ENCODE data around the gene FOXN3.

FOXN3 gene

DNA sequence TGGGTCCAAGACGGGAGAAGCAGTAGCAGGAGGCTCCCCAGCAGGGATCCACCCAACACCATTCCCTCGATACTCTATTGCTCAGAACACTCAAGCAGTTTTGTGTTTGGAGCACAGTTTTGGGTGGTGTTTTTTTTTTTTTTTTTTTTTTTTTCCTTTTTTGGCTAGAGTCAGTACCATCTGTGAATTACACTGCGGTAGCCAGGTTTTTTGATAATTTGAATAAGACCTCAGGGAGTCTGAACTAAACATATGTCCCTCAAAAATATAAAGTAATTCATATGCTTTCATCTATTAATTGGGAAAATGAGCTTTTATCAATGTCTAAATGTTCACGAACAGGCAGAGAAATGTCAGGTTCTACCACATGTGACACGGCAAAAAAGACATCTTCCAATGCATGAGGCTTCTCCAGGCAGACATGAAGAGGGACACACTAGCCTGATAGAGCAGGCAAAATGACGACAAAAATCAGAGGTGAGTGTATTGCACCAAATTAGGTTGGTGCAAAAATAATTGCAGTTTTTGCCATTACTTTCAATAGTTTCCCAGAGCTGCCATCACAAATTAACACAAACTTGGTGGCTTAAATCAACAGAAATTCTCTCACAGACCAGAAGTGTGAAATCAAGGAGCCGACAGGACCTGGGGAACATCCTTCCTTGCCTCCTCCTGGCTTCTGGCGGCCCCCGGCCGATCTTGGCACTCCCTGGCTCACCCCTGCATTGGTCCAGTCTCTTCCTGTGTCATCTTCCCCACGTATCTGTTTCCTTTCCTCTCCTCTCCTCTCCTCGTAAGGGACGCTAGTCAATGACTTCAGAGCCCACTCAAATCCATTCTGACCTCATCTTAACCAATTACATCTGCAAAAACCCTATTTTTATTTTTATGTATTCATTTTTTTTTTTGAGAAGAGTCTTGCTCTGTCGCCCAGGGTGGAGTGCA, 33.9 kb downstream of the FOXN3 start:
- no peak for DNase-seq (ENCODE audit: low read depth)

DNA sequence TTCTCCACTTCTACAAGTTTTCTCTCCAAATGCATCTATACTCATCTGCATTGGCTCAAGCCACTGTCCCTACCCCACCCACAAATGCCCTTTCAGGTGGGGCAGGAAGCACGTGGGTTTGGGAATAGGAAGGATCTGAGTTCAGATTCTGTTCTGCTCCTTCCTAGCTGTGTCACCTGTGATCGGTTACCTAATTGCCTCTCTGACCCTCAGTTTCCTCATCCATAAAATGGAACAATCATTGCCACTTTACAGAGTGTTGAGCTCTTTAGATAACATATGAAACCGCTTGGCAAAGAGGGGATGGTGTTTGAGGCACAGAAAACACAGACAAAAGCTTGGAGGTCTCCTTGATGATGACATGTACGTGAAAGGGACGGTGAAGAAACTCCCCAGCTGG, 34.5 kb downstream of the FOXN3 start:
- no peak for DNase-seq (ENCODE audit: low read depth)

DNA sequence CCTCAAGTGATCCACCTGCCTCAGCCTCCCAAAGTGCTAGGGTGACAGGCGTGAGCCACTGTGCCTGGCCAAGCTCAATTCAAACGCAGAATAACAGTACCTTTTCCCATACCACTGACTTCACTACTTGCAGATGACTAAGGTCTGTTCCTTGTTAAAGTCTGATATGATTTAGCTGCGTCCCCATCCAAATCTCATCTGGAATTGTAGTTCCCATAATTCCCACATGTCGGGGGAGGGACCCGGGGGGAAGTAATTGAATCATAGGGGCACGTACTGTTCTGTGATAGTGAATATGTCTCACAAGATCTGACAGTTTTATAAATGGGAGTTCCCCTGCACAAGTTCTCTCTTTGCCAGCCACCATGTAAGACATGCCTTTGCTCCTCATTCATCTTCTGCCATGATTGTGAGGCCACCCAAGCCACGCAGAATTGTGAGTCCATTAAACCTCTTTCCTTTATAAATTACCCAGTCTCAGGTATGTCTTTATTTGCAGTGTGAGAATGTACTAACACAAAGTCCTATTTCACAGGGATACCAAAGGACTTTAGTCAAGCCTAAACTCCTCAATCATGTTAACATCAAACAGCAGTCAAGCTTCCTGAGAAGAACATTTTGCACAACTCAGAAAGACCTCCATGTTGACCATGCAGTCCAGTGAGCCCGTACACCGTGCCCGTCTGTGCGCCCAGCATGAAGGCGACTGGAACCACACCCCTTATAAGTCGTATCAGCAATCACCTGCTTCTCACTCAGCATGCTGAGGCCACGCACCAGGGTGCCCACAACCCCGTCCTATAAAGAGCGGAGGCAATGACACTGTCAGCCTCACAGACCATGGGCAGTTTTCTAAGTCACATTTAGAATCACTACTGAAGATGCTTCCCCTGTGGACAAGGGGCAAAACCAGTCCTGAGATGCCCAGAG, 36.9 kb downstream of the FOXN3 start:
- no peak for DNase-seq (ENCODE audit: low read depth)

DNA sequence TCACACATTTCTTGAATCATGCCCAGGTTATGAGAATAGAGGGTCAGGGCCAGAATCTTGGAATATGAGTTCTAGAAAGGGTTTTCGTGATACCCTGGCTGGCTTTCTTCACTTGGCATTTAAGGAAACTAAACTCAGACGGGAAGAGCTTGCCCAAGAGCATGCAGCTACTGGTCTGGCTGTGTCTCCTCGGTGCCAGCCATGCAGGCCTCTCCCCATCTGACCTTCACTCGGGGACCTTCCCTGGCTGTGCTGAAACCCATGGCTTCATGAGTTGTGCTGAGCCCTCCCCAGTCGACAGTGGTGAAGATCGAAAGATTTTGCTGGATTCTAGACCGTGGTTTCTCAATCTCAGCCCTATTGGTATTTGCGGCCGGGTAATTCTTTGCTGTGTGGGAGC, 38.0 kb downstream of the FOXN3 start:
- DNase-seq (ENCODE audit: low read depth), result no peak

DNA sequence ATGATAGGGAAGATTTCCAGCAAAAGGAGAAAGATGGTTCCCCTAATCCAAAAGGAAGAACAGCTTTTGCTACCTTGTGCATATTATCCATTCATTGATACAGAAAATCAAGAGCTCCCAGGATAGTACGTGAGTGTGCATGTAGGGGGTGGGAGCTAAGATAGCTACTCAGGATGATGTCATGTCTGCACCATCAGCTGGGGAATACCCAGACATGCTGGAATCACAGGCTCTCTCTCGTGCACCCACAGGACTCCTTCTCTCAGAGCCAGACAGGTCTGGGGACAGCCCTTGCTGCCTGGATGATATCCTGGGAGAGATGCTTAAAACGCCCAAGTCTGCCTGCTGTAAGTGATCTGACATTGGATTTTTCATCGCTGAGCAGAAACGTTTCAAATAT, 38.9 kb downstream of the FOXN3 start:
- peak; percentile 49 for DNase-seq (ENCODE audit: low read depth)

DNA sequence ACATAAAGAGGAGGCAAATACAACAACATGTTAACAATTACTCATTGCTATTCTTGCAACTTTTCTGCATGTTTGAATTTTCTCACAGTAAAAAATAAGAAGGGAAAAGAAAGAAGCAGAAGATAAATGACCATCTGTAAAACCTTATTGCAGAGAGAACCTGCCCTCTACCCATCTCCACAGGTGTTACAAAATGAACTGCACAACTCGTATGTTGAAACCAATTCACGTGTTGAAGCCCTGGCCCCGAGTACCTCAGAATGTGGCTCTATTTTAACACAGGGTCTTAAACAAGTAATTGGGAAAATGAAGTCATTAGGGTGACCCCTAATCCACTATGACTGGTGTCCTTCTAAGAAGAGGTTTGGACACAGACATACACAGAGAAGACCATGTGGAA, 39.5 kb downstream of the FOXN3 start:
- no peak for DNase-seq (ENCODE audit: low read depth)

DNA sequence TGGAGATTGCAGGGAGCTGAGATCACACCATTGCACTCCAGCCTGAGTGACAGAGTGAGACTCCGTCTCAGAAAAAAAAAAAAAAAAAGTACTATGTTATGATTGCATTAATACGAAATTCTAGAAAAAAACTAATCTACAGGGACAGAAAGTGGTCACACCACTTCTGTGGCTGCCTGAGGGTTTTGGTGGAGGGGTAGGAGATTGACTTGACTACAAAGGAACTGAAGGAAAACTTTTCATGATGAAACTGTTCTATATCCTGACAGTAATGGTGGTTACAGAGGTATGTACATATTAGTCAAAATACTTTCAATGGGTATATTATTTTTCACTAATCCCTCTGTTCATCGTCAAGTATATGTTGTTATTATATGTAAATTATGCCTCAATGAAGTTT, 42.1 kb downstream of the FOXN3 start:
- no peak for DNase-seq (ENCODE audit: low read depth)

DNA sequence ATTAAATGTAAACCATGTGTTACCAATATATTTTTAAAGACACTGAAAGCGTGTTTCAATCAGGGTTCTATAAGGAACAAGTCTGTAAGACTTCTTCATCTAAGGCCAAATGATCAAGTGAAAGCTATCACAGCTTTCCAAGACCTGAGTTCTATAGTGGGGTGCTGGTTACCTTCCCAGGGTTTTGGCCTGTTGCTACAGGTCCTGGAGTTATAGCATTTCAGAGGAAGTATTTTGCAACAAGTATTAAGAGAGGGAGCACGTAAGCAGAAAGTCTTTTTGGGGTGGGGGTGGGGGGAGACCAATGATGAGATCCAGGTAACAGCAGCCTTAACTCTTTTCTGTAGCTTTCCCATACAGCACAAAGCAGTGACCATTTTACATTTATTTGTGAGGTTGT, 43.8 kb downstream of the FOXN3 start:
- DNase-seq (ENCODE audit: low read depth), result no peak

DNA sequence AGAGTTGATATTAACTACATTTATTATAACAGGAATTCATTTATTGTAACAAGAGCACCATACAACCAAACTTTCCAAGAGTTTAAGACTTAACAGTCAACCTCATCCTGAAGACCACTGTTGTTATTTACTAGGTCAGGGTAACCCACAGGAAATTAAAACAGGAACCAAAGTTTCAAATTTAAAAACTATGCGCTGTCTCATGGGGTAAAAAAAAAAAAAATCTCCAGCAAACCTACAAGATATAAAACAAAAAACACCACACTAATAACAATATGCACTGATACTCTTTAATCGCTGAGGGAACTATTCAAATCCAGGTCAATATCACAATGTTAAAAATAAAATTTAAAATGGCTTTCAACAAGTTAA, 44.5 kb downstream of the FOXN3 start:
- no peak for DNase-seq (ENCODE audit: low read depth)

DNA sequence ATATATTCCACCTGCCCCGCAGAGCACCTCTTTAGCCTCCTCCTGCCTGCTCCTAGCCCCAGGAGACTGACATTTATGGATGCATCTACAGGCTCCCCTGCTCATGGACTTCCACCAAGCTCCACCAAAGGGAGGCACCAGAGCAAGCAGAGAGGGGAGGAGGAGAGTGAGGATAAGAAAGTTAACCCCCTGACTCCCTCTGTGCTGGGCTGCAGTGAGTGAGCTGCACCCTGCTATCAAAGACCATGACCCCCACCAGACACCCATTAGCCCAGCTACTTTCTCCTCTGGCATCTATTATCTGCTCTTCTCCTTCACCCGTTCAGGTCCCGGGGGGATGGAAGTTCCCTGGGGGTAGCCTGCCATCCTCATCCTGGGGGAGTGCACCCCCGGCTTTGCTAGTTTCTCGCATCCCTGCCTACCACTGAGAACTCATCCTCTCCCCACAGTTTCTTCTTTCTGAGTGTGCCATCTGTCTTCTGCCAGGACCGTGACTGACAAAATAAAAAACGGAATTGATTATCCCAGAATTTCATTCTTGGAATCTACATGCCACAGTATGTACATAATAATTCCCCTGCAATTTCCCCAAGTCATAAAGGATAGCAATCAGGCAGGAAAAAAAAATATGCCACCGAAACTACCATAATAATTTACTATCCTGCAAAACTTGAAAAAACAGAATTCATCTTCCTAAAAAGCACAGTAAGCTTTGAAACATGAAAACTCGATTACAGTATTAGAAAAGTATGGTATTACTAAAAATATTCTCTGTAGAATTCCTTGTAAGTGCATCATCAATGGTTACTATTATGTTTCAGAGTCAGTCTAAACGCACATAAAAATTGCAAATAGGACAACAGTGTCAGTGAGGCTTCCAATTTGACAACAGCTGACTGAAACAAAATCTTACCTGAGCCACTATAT, 45.2 kb downstream of the FOXN3 start:
- peak; percentile 65 for DNase-seq (ENCODE audit: low read depth)

DNA sequence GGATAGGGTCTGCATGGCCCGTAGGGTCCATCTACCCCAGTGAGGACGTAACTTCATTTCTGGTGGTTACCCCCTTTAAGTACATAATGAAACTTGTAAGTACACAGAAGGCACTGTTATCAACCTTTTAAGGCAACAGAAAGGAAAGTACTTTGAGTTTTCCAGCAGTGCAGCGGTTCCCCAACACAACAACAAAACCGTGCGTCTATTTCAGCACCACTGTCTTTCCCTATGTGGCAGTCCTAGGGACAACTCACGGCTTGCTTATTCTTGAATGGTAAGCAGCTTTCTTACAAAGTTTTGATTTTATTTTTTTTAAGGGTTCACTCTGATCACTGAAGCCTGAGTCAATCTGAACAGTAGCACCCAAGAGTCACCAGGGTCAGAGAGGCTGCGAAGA, 46.3 kb downstream of the FOXN3 start:
- DNase-seq (ENCODE audit: low read depth), result no peak

DNA sequence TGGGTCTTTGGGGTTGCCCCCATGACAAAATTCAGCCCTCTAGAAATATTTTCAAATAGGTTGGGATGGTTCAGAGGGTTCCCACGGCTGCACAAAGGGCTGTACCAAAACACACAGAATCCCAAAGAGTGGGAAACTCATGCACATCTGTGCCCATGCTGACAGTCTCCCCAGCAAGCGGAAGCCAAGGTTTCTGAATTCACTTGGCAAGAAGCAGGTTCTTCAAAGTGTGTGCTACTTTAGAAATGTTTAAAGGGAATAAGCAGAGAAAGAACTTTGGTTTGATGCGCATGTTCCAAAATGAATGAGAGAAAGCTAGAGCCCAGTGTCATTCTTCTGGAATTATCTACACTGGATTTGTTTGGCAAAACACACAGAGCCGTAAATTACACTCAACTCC, 46.7 kb downstream of the FOXN3 start:
- no peak for DNase-seq (ENCODE audit: low read depth)

DNA sequence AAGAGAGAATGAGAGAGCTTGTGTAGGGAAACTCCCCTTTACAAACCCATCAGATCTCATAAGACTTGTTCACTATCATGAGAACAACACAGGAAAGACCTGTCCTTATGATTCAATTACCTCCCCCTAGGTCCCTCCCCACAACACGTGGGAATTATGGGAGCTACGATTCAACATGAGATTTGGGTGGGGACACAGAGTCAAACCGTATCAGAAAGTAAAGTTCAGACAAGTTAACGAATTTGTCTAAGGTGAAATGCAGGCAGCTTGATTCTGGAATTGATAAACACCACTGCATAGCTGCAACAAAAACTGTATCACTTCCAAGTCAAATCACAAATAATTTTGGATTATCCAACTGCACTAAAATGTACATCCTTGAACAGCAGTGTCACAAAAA, 47.4 kb downstream of the FOXN3 start:
- no peak for DNase-seq (ENCODE audit: low read depth)

DNA sequence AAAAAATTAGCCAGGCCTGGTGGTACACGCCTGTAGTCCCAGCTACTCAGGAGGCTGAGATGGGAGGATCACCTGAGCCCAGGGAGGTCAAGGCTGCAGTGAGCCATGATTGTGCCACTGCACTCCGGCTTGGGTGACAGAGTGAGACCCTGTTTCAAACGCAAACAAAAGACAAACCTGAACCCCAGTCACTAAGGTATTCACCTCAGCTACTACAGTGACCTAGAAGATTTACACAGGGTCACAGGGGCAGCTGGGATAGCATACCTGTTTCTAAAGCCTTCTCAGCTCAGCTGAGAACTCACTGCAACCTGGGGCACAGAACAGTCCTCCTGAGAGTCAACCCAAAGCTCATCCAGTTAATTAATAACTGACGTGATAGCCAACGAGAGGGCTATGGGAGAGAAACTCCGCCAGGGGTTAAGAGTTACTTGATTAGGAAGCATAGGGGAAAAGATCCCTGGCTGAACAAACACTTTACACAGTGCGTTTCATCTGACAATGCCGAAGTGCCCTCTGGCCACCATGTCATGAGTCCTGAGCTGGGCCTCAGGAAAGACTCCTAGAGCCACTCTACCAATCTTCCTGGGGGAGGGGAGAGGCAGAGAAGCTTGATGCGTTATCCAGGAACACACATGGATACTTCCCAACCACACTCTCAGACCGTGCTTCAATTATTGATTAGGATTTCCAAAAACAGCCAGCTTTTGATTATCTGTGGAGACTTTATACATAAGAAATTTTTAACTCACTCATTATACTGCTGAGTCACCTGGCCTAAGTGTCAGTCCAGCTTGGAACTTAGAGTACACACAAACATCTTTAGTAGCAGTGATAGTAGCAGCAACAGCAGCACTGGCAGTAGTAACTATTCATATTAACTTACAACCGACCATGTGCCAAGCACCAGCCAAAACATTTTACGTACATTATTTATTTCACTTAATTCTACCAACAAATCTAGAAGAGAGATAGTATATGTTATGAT, 48.2 kb downstream of the FOXN3 start:
- DNase-seq (ENCODE audit: low read depth), result no peak

DNA sequence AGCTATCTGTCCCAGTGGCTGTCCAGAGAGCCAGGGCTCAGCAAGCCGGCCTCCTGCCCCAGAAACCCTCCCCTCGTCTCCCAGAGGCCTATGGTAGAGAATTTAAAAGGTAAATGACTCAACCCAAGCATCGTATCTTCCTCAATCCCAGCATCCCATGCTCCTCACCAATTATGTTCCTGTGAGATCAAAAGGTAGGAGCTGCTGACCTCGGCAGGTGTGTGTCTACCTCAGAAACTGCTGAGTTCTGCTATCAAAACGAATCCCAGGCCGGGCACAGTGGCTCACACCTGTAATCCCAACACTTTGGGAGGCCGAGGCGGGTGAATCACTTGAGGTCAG, 49.3 kb downstream of the FOXN3 start:
- DNase-seq (ENCODE audit: low read depth), result no peak

DNA sequence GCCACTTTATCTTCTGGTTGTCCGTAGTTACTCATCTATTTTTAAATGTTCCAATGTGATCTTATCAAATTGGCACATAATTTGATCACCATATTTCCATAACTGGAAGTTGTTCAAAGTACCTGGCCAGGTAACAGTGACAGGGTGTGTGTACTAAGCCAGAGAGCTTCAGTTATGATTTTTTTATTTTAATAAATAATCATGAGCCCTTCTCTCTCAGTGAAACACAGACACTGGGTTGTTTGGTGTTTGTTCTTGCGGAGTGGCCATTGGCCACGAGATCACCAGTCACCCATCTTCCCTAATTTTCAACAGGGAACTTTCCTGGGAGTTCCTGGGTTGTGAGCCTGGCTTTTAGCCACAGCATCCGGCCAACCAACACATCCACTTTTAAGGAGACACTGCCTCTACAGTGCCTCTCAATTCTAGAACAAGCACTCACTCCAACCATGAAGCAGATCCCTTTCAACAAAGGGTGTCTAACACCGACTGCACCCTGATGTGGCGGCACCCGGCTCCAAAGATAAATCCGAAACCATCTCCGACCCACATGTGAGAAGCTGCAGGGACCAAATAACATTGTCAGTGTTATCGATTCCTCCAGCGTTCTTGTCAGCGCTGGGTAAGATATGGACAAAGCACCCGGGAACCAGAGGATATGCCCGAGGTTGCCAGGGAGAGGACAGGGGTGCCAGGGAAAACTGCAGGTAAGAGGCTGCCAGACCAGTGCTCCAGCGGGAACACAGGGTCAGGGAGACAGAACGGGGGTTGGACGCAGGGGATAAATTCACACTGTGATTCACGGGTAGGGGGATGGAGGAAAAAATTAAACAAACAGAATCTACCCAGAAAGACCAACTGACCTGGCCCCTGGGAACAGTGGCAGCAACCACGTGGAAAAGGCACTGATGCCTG, 49.9 kb downstream of the FOXN3 start:
- DNase-seq (ENCODE audit: low read depth), result no peak

DNA sequence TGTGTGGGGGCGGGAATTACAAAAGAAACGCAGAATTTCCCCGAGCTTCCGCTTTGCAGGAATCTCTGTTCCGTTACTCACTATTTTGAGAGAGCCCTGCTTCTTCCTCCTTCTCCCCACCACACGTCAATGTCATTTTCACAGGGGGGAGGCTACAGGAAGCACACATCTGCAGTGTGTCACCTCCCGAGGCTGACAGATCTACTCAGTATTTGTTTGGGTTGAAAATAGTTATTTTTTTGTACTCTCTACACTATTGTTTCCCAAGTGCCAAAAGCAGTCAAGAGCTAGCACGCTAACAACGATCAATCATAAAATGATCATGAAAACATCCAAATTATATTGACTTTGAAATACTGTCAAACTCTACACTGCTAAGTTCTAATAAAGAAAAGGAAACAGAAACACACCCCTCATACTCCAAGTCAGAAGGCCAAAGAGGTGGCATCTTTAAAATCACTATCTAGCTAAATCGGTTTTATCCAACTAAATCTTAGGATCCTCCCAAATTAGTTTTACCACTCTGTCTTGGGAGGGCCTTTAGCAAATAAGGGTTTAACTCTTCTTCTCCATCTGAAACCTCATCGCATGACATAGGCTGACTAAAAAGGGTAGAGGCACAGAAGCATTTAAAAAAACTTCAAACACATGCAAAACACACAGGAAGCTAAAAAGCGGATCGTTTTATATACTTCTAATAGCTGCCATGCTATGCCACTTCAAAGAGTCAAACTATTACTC, 51.8 kb downstream of the FOXN3 start:
- DNase-seq (ENCODE audit: low read depth), result no peak

DNA sequence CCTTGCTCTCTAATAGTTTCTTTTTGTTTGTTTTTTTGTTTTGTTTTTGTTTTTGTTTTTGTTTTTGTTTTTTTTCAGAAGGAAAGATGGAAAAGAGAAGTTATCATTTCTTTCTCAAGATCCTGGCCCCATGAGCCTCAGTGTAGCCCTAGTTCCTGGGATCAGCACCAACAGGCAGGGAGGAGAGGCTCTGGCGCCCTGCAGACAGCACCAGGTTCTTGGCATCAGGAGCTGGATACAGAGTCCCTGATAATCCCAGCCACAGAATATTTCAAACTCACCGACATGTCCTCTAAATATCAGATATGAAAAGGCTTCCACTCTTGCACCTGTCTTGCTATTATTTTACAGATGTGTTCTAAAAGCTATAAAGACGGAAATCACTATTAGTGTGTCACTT, 52.7 kb downstream of the FOXN3 start:
- DNase-seq (ENCODE audit: low read depth), result no peak

DNA sequence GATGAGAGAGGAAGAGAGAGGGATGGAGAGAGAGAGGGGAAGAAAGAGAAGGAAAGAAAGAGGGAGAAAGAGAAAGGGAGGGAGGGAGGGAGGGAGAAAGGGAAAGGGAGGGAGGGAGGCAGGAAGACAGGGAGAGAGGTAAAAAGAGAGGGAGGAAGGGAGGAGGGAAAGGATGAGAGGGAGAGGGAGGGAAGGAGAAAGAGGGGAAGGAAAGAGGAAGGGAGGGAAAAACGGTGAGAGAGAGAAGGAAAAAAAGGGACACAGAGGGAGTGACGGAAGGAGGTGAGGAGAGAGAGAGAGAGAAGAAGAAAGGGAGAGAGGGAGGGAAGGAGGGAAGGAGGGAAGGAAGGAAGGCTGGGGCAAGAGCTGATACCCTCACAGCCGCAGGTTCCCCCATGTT, 56.8 kb downstream of the FOXN3 start:
- no peak for DNase-seq (ENCODE audit: low read depth)

All from EH (cell line).